Stromal cell of bone marrow (primary cell): Measurements from ENCODE around the gene SWSAP1.
"Not testable (repeated sequence)": the region's sequence is repeated elsewhere in the genome, so short reads cannot be mapped to it uniquely, and the experiment has no call there.

ENCODE experiments used
- DNase-seq: peaks from one replicate; pipeline ENCODE4 v3.0.0-alpha.2; 2012; ENCODE audit warnings: low read depth

SWSAP1 gene

GRCh38 chr19:11374433-11375142 is at the start of gene SWSAP1:
SWSAP1 (plus strand) TSS chr19:11374666; CDS start chr19:11374681, 15 bp downstream.
- DNase-seq: peak; percentile 99

- no peak for DNase-seq
Observed at GRCh38 chr19:11324748-11325389, 49.6 kb upstream of the SWSAP1 start.

- DNase-seq: no peak
Observed at GRCh38 chr19:11325544-11325943, 48.9 kb upstream of the SWSAP1 start.

- no peak for DNase-seq
Observed at GRCh38 chr19:11330127-11330526, 44.3 kb upstream of the SWSAP1 start.

- DNase-seq: no peak
Observed at GRCh38 chr19:11331502-11331901, 43.0 kb upstream of the SWSAP1 start.

- DNase-seq: no peak
Observed at GRCh38 chr19:11332822-11333221, 41.6 kb upstream of the SWSAP1 start.

- DNase-seq: not testable (repeated sequence)
Observed at GRCh38 chr19:11333838-11334237, 40.6 kb upstream of the SWSAP1 start.

GRCh38 chr19:11335449-11336146 is 38.9 kb upstream of the SWSAP1 start:
- DNase-seq: no peak

- DNase-seq: no peak
Observed at GRCh38 chr19:11337080-11337479, 37.4 kb upstream of the SWSAP1 start.

GRCh38 chr19:11338121-11338520 is 36.3 kb upstream of the SWSAP1 start:
- DNase-seq: no peak

- no peak for DNase-seq
Observed at GRCh38 chr19:11338569-11339253, 35.8 kb upstream of the SWSAP1 start.

GRCh38 chr19:11339254-11340098 is 35.0 kb upstream of the SWSAP1 start, which contains the start of gene RAB3D:
RAB3D (minus strand) TSS chr19:11339657; CDS start chr19:11337399, 2,258 bp downstream.
- peak; percentile 64 for DNase-seq

GRCh38 chr19:11340099-11340467 is 34.4 kb upstream of the SWSAP1 start:
- DNase-seq: not testable (repeated sequence)

GRCh38 chr19:11342429-11342828 is 32.0 kb upstream of the SWSAP1 start:
- no peak for DNase-seq

- no peak for DNase-seq
Observed at GRCh38 chr19:11345122-11345803, 29.2 kb upstream of the SWSAP1 start.

GRCh38 chr19:11346104-11346940 is 28.1 kb upstream of the SWSAP1 start, which contains the start of the genes CCDC159 and TMEM205:
CCDC159 (plus strand) TSS chr19:11346519; CDS start chr19:11346607, 88 bp downstream.
TMEM205 (minus strand) TSS chr19:11346268; CDS start chr19:11345619, 649 bp downstream.
- DNase-seq: peak; percentile 95

- DNase-seq: no peak
Observed at GRCh38 chr19:11347546-11348039, 26.9 kb upstream of the SWSAP1 start.

GRCh38 chr19:11349171-11349570 is 25.3 kb upstream of the SWSAP1 start:
- DNase-seq: no peak

- not testable (repeated sequence) for DNase-seq
Observed at GRCh38 chr19:11354102-11354501, 20.4 kb upstream of the SWSAP1 start.
